Measurements from ENCODE around the gene CDK16. TPM values are rescaled to one million over a fixed set of nuclear protein-coding genes. Genes with fewer than 3 reads are reported as not detected.

The CDK16 gene
- total and polyA plus RNA-seq, 9 of the 15 experiments (the other 6 are each of a cell fraction or from before 2014, with no cell fraction given) = 3.9 to 104 (median 57.5) TPM

GRCh38 chrX:47226071-47226470 lies 7.6 kb downstream of the CDK16 start:
- WGBS (ENCODE audit: insufficient coverage, low coverage, missing lambda C conversion rate) = 92% methylated on average over 5 of the region's 6 CpGs
- Histone ChIP-seq H3K27me3 (ENCODE audit: control insufficient read depth in 2 of 2, insufficient read depth in 2 of 2, low read length in 2 of 2) (no peaks in the 10 kb centered on the region), H3K36me3 (ENCODE audit: control insufficient read depth, insufficient read depth, low read length) (peaks cover 74% of the 10 kb centered on the region; the same call in 2 of the 3 replicates), H2AFZ (ENCODE audit: low read depth, low read length) (no peak overlapping the region), H4K20me1 (replicated peaks; ENCODE audit: control insufficient read depth, insufficient read depth, low read length) (peaks cover 10% of the 10 kb centered on the region; the same call in 1 of the 2 replicates), H3K4me1 (replicated peaks in 1 of 2; ENCODE audit: control insufficient read depth in 2 of 2, insufficient read depth in 2 of 2, low read length in 2 of 2) (peaks cover 0 to 5% of the 10 kb centered on the region in 2 experiments; a peak in 1 of 5 replicates), H3K9ac (ENCODE audit: insufficient read depth in 1 of 2, low read depth in 2 of 2, low read length in 2 of 2) (no peak overlapping the region), H3K79me2 (ENCODE audit: control insufficient read depth, insufficient read depth, low read length) (peaks cover 17% of the 10 kb centered on the region), H3K9me1 (ENCODE audit: control insufficient read depth, insufficient read depth, low read length) (no peaks in the 10 kb centered on the region), H3K4me3 (no peak overlapping the region), H3K4me2 (ENCODE audit: insufficient read depth, low read length) (no peak overlapping the region), H3K9me3 (replicated peaks; ENCODE audit: control insufficient read depth, insufficient read depth, low read depth, low read length) (no peaks in the 10 kb centered on the region), H3K27ac (ENCODE audit: extremely low read depth, low read depth, low read length) (no peak overlapping the region)
- CTCF ChIA-PET (ENCODE audit: low intra/inter-chr PET ratio) = no interaction called here
- TF ChIP-seq NCOA1 (IDR thresholded peaks at IDR 0.05; ENCODE audit: low read depth) (no peak), ZNF408 (CRISPR knock-in tag; IDR thresholded peaks at IDR 0.05; ENCODE audit: low read depth) (no peak), ZNF507 (tag; conservative IDR thresholded peaks at IDR 0.05) (no peak), SMAD1 (IDR thresholded peaks at IDR 0.05; ENCODE audit: low read depth, low read length, partially characterized antibody) (no peak), NFE2L1 (tag; IDR thresholded peaks at IDR 0.05; ENCODE audit: borderline replicate concordance, low read depth) (no peak), ATF2 (CRISPR knock-in tag; IDR thresholded peaks at IDR 0.05) (no peak), SIN3B (IDR thresholded peaks at IDR 0.05; ENCODE audit: low read depth) (no peak), ZNF311 (CRISPR knock-in tag; IDR thresholded peaks at IDR 0.05) (no peak), RAD21 (CRISPR knock-in tag; conservative IDR thresholded peaks at IDR 0.05 in 1 of 2, IDR thresholded peaks at IDR 0.05 in 1 of 2) (no peak), ZNF77 (CRISPR knock-in tag; IDR thresholded peaks at IDR 0.05) (no peak), ZNF512 (tag; IDR thresholded peaks at IDR 0.05) (no peak), RBFOX2 (IDR thresholded peaks at IDR 0.05; ENCODE audit: low read depth, low read length) (no peak), ATF3 (IDR thresholded peaks at IDR 0.05) (no peak), ATF3 (CRISPR knock-in tag; conservative IDR thresholded peaks at IDR 0.05) (no peak), BRF2 (IDR thresholded peaks at IDR 0.05; ENCODE audit: borderline replicate concordance, insufficient read depth, insufficient read length) (no peak), STAT5A (IDR thresholded peaks at IDR 0.05; ENCODE audit: borderline replicate concordance, low read length) (no peak), RB1 (IDR thresholded peaks at IDR 0.05; ENCODE audit: low read depth) (no peak)
- BruUV-seq (replicated peaks) = no TSS peak
- in situ Hi-C loops (cut with MboI) (no loop called here), intact Hi-C loops (cut with micrococcal nuclease) (no loop called here)
- ATAC-seq = no peak
- POLR2A ChIA-PET = interaction anchor here (0.6 to 1.1 kb wide), 2 partner anchors 9 to 71 kb away, joined by 3 read pairs; no protein-coding TSS in a partner anchor
- FAIRE-seq = no peak
- DNase-seq (ENCODE audit: extremely low read depth in 1 of 4, low spot score in 3 of 4) = no peak
